Melanocyte of skin (primary cell): ENCODE measurements around the gene HNRNPAB. TPM values are rescaled to one million over a fixed set of nuclear protein-coding genes. Genes with fewer than 3 reads are reported as not detected.

ENCODE experiments used
- total RNA-seq, 2 donors: library from RNA; depleted of rRNA; stranded (reverse); fragments of >200 nt; gene quantifications; 2 replicates each; pipeline ENCODE4 v1.2.3, GENCODE V29; 2012

Gene HNRNPAB
- total RNA-seq = 10 to 100 TPM; 51.6 to 85.3 TPM

DNA sequence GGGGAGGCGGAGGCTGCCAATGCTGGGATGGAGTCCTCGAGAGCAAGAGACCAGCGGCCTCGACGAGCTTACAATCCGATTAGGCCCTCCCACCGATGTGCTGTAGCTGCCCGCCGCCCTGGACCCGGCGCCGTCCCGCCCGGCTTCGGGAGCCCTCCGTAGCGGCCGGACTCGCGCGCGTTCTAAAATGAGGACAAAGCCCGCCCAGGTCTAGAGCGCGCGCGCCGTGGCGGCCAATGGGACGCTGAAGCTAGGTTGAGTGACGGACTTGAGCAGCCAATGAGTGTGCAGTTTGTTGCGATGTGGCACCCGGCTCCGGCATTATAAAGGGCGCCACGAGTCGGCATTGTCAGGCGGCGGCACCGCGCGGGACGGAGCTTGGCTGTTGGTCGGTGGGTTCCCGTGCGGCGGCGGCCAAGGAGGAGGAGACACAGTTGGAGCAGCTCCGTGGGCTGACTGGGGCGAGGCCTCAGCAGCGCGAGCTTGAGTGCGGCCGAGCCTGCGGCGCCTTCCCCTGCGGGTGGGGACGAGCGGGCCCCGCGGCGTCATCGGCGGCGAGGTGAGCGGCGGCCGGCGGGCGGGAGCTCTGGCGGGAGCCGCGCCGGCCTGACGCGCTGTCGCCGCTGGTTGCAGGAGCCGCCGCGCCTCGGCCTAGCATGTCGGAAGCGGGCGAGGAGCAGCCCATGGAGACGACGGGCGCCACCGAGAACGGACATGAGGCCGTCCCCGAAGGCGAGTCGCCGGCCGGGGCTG lies at the start of gene HNRNPAB:
Gene HNRNPAB, plus strand, starts transcription at position 352 of the 753 bp plus-strand sequence. Its CDS starts 305 bp downstream, at position 657.

DNA sequence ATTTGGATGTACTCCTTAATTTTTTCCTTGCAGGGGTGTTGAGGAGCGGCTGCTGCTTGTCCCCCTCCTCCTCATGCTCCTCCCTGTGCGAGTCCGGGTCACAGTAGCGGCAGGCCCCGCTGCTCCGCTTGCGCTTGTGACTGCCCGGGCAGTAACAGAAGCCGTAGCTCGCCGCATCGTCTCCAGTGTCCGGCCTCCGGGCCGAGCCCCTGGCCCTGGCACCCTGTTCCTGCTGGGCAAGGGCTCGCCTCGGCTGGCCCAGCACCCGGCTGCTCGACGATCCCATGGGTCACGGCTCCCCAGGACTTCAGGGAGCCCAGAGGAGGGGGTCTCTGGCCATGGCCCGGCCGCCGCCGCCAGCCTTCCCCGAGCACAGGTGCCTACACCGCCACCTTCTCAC lies 17.3 kb upstream of the HNRNPAB start, which contains the start of gene GMCL2:
Gene GMCL2, minus strand, starts transcription at position 358 of the 400 bp plus-strand sequence. Its CDS starts 72 bp downstream, at position 286.

DNA sequence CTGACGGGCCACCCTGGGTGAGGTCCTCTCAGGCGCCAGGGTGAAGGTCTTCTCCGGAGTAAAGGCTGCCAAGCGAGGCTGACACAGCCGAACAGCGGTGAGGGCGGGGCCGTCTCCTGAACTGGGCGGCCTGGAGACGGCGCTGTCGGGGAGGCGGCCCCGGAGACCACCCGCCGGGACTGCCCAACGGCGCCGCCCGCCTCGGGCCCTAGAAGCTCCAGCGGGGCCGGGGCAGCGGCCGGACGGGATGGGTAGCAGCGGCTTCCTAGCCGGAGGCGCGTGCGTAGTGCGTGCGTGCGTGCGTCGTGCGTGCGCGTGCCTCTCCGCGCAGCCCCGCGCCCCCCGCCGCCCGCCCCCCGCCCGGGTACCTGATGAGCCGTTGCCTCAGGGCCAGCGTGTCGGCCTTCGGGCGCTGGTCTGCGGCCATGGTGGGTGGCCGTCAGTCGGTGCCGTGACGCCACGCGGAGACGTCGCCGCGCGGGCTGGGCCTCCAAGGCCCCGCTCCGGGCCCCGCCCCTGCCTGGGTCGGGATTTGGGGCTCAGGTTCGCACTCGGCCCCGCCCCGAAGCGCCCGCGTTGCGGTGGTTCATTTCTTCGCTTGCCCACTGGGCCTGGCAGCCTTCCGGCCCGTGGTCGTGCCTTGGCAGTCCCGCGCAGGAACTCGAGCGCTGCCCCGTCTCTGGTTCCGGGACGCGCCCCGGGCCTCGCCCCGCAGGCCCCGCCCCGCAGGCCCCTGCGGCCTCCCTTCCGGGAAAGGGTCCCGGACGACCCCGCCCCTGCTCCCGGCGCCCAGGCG lies 28.0 kb downstream of the HNRNPAB start, which contains the start of gene PHYKPL:
Gene PHYKPL, minus strand, starts transcription at position 679 of the 796 bp plus-strand sequence. Its CDS starts 252 bp downstream, at position 427.

Other genes with a start within 250 kb of the HNRNPAB start
- gene PROP1, start 208.3 kb upstream of the HNRNPAB start, total RNA-seq = not detected
- 1 to 10 TPM in 1 of 2 donors, under 1 TPM in 1; 0.67 to 3.1 TPM for gene N4BP3, start 91.0 kb upstream of the HNRNPAB start, total RNA-seq
- 10 to 100 TPM; 23.0 to 26.5 TPM for gene RMND5B, start 73.5 kb upstream of the HNRNPAB start, total RNA-seq
- gene NHP2, start 50.6 kb upstream of the HNRNPAB start, total RNA-seq = 100 to 1,000 TPM; 126 to 148 TPM
- gene GMCL2, start 17.2 kb upstream of the HNRNPAB start, total RNA-seq = not detected
- 10 to 100 TPM; 16.9 to 17.3 TPM for gene PHYKPL, start 28.3 kb downstream of the HNRNPAB start, total RNA-seq